ENCODE data around the gene TRIM34. TPM values are rescaled to one million over a fixed set of nuclear protein-coding genes. Genes with fewer than 3 reads are reported as not detected.
A peak's percentile ranks its signal among the peaks of the same experiment; 100 is the strongest.
"Not testable (repeated sequence)": the region's sequence is repeated elsewhere in the genome, so short reads cannot be mapped to it uniquely, and the experiment has no call there.

The TRIM34 gene
- total RNA-seq, 1 experiment from 2014 or later: 9.9 TPM

GRCh38 chr11:5674391-5674790 is 49.6 kb downstream of the TRIM34 start:
- TF ChIP-seq CTCF (IDR thresholded peaks at IDR 0.05; ENCODE audit: unreplicated experiment): no peak
- BruUV-seq (replicated peaks): no TSS peak
- Mint-ChIP-seq H3K4me1 (ENCODE audit: low read depth, unreplicated experiment) (no peaks in the 10 kb centered on the region), H3K9me3 (ENCODE audit: low read depth, unreplicated experiment) (no peaks in the 10 kb centered on the region), H3K36me3 (ENCODE audit: insufficient read depth, unreplicated experiment) (peaks cover 13% of the 10 kb centered on the region), H3K27ac (ENCODE audit: unreplicated experiment) (no peak overlapping the region), H3K27me3 (ENCODE audit: unreplicated experiment) (no peaks in the 10 kb centered on the region), H3K4me3 (ENCODE audit: low read depth, unreplicated experiment) (no peak overlapping the region)
- CTCF ChIA-PET: no interaction called here
- DNase-seq: no peak
- intact Hi-C loops (cut with micrococcal nuclease; ENCODE audit: unreplicated experiment): no loop called here

- CTCF ChIA-PET: no interaction called here
- no TSS peak for BruUV-seq (replicated peaks)
- Mint-ChIP-seq H3K9me3 (ENCODE audit: low read depth, unreplicated experiment) (no peaks in the 10 kb centered on the region), H3K27me3 (ENCODE audit: unreplicated experiment) (no peaks in the 10 kb centered on the region), H3K4me1 (ENCODE audit: low read depth, unreplicated experiment) (peaks cover 7% of the 10 kb centered on the region), H3K27ac (ENCODE audit: unreplicated experiment) (no peak overlapping the region), H3K36me3 (ENCODE audit: insufficient read depth, unreplicated experiment) (peaks cover 17% of the 10 kb centered on the region), H3K4me3 (ENCODE audit: low read depth, unreplicated experiment) (no peak overlapping the region)
- intact Hi-C loops (cut with micrococcal nuclease; ENCODE audit: unreplicated experiment): no loop called here
- TF ChIP-seq CTCF (IDR thresholded peaks at IDR 0.05; ENCODE audit: unreplicated experiment): no peak
- DNase-seq: no peak
Observed at GRCh38 chr11:5679811-5680210, 55.0 kb downstream of the TRIM34 start.

- CTCF ChIA-PET; H3K27ac Mint-ChIP-seq (ENCODE audit: unreplicated experiment); BruUV-seq (replicated peaks); DNase-seq; H3K9me3 Mint-ChIP-seq (ENCODE audit: low read depth, unreplicated experiment); H3K27me3 Mint-ChIP-seq (ENCODE audit: unreplicated experiment); H3K4me3 Mint-ChIP-seq (ENCODE audit: low read depth, unreplicated experiment); intact Hi-C loops (cut with micrococcal nuclease; ENCODE audit: unreplicated experiment); H3K4me1 Mint-ChIP-seq (ENCODE audit: low read depth, unreplicated experiment): not testable (repeated sequence)
- peaks cover 19% of the 10 kb centered on the region for H3K36me3 Mint-ChIP-seq (ENCODE audit: insufficient read depth, unreplicated experiment)
Observed at GRCh38 chr11:5682890-5683441, 58.2 kb downstream of the TRIM34 start.

- not testable (repeated sequence) for DNase-seq; H3K27me3 Mint-ChIP-seq (ENCODE audit: unreplicated experiment); H3K9me3 Mint-ChIP-seq (ENCODE audit: low read depth, unreplicated experiment); H3K4me1 Mint-ChIP-seq (ENCODE audit: low read depth, unreplicated experiment); BruUV-seq (replicated peaks)
- Mint-ChIP-seq H3K27ac (ENCODE audit: unreplicated experiment) (peak overlapping the region; percentile 99), H3K36me3 (ENCODE audit: insufficient read depth, unreplicated experiment) (peaks cover 19% of the 10 kb centered on the region), H3K4me3 (ENCODE audit: low read depth, unreplicated experiment) (peak overlapping the region; percentile 94)
- CTCF ChIA-PET: interaction anchor here (1.5 kb wide), 1 partner anchor 125 kb away, joined by 4 read pairs; the partner anchor contains the start of gene OR52N2
- intact Hi-C loops (cut with micrococcal nuclease; ENCODE audit: unreplicated experiment): loop anchor here (2.0 kb wide), 2 partner anchors 29 to 59 kb away; partner anchors contain the start of gene TRIM34
Observed at GRCh38 chr11:5683620-5684019, 58.8 kb downstream of the TRIM34 start.

- TF ChIP-seq CTCF (IDR thresholded peaks at IDR 0.05; ENCODE audit: unreplicated experiment): no peak
- peak overlapping the region; percentile 94 for H3K4me3 Mint-ChIP-seq (ENCODE audit: low read depth, unreplicated experiment)
- intact Hi-C loops (cut with micrococcal nuclease; ENCODE audit: unreplicated experiment): loop anchor here (2.0 kb wide), 2 partner anchors 29 to 59 kb away; partner anchors contain the start of gene TRIM34
Observed at GRCh38 chr11:5684036-5684645, 59.3 kb downstream of the TRIM34 start.

More at GRCh38 chr11:5684036-5684645, 59.3 kb downstream of the TRIM34 start:
- CTCF ChIA-PET: interaction anchor here (0.8 to 1.5 kb wide), 6 partner anchors 59 to 207 kb away, joined by 3 to 5 read pairs (median 4); partner anchors contain the start of genes OR52N2 and TRIM6
- peaks cover 7% of the 10 kb centered on the region for H3K4me1 Mint-ChIP-seq (ENCODE audit: low read depth, unreplicated experiment)
- no peak for DNase-seq
- peaks cover 18% of the 10 kb centered on the region for H3K36me3 Mint-ChIP-seq (ENCODE audit: insufficient read depth, unreplicated experiment)
- H3K27me3 Mint-ChIP-seq (ENCODE audit: unreplicated experiment): no peaks in the 10 kb centered on the region
- no peaks in the 10 kb centered on the region for H3K9me3 Mint-ChIP-seq (ENCODE audit: low read depth, unreplicated experiment)
- H3K27ac Mint-ChIP-seq (ENCODE audit: unreplicated experiment): peak overlapping the region; percentile 99
- TSS peak; percentile 87 for BruUV-seq (replicated peaks)
